GM18505 (cell line): ENCODE measurements around the gene SCLY.

Source experiments
- ATAC-seq: cut with Tn5 transposase; IDR thresholded peaks from one replicate; pipeline ENCODE4 v1.9.1; 2021; ENCODE audit not compliant: unreplicated experiment
- POLR2A ChIP-seq: IDR thresholded peaks from 4 replicates; pipeline ENCODE4 v1.6.1; 2011; ENCODE audit warnings: borderline replicate concordance; ENCODE audit not compliant: insufficient read depth, insufficient read length; ENCODE audit errors: extremely low read depth

The SCLY gene

DNA sequence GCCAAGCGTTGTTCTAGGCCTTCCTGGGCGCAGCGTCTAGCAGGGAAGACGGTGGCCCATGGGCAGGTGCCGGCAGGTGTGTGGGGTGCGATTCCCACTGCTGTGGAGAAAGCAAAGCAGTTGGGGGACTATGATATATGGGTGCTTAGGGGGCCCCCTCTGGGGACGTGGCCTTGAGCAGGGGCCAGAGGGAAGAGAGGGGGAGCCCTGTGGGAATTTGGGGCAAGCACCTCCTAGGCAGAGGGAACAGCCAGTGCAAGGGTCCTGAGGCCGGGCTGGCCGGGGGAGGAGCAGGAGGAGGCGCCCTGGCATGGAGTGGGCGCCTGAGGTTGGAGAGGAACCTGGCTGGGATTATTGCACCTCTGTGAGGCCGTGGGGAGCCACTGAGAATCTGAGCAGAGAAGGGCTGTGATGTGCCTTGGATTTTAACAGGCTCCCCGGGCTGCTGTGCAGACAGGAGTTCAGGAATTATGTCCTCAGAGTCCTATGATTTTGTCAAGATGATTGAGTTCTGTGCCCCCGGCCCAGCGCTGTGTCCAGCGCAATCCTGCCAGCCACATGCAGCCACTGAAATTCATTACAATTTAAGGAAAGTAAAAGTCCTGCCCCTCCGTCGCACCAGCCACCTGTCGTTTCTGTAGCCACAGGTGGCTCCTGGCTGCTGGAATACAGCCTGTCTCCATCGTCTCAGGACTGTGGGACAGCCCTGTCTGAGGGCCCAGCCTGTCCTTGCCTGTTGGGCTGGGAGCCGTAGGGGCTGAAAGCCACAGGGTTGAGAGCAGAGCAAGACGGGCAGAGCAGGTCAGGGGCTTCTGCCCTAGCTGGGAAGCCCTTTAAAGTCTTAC, 68.6 kb downstream of the SCLY start:
- no peak for TF ChIP-seq POLR2A
- ATAC-seq, result no peak

DNA sequence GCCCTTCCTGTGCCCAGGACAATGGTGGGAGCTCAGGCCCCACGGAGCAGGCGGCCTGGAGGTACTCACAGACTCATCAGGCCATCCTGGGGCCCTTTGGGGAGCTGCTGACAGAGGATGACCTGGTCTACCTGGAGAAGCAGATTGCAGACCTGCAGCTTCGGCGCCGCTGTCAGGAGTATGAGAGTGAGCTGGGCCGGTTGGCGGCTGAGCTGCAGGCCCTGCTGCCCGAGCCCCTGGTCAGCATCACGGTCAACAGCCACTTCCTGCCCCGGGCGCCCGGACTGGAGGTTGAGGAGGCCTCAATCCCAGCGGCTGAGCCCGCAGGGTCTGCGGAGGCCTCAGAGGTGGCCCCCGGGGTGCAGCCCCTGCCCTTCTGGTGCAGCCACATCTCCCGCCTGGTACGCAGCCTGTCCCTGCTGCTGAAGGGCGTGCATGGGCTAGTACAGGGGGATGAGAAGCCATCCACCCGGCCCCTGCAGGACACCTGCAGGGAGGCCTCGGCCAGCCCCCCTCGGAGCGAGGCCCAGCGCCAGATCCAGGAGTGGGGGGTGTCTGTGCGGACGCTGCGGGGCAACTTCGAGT, 69.4 kb downstream of the SCLY start:
- TF ChIP-seq POLR2A, result no peak
- ATAC-seq, result no peak

GRCh38 chr2:238130696-238131628, 70.2 kb downstream of the SCLY start:
- ATAC-seq, result no peak
- no peak for TF ChIP-seq POLR2A

GRCh38 chr2:238131761-238132462, 71.1 kb downstream of the SCLY start:
- TF ChIP-seq POLR2A, result no peak
- ATAC-seq, result no peak

- TF ChIP-seq POLR2A, result no peak
- ATAC-seq, result no peak
These were observed 72.0 kb downstream of the SCLY start for GRCh38 chr2:238132463-238133450.

DNA sequence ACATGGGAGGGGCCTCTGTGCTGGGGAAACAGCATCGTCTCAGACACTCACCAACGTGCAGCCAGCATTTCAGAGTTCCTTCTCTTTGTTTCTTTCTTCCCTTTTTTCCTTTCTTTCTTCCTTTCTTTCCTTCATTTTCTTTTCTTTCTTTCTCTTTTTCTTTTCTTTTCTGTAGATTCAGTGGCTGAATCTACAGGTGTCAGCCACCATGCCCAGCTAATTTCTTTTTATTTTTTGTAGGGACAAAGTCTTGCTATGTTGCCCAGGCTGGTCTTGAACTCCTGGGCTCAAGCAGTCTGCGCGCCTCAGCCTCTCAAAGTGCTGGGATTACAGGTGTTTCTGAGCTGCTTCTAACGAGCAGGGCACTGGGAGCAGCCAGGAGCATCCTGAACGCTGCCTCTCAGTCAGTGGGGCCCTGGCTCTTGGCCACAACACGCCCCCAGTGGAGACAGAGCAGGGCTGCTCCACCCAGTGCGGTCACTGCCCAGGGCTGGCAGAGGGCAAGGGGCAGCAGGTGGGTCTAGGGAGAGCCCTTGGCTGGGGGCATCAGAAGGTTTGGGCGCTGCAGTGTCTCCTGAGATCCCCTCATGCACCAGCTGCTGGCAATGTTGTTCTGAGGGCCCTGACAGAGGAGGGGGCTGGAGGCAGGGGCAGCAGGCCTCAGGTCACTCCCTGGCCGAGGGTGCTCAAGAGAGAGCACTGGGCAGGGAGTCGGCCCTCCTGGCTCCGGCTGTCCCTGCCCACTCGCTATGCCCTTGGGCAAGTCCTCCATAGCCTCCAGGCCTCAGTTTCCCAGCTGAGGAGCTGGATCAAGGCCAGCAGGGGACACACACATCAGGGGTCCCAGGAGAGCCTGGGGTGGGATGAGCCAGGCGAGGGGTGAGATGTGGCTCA, 72.9 kb downstream of the SCLY start:
- no peak for ATAC-seq
- TF ChIP-seq POLR2A, result no peak

- ATAC-seq, result no peak
- no peak for TF ChIP-seq POLR2A
These were observed 73.6 kb downstream of the SCLY start for GRCh38 chr2:238134393-238134785.

DNA sequence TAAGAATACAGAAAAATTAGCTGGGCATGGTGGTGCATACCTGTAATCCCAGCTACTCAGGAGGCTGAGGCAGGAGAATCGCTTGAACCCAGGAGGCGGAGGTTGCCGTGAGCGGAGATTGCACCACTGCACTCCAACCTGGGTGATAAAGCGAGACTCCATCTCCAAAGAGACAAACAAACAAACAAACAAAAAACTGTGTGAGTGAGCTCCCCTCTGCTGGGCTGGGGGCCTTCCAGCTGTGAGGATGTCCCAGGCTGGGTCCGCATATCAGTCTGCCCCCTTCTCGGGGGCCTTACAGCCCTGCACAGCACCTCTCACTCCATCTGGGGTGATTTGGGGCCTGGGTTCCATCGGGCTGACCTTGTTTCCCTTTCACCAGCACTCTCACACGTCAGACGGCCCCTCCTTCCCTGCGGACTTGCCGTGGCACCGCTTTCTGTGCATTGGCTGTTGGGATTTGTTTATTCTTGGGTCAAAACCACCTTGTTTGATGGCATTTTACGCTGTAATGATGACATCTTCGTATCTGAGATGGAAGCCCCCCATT, 74.9 kb downstream of the SCLY start:
- TF ChIP-seq POLR2A, result no peak
- ATAC-seq, result no peak

GRCh38 chr2:238136820-238137537, 76.2 kb downstream of the SCLY start:
- no peak for TF ChIP-seq POLR2A
- no peak for ATAC-seq

DNA sequence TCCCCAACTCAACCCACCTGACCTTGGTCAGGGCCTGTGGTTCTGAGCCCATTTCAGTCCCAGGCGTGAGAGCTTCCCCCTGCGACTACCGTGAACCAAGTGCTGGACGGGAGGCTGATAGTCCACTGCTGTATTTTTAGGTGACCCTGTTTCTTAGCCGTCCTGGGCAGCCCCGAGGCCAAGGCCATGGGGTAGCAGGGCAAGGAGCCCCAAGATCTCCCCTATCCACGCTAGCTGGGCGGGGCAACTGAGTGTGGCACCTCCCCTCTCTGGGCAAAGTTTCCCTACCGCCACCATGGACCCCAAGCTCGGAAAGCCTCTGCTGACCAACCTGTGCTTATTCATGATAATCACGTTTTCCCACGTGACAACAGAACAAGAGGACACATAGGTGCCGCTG, 77.1 kb downstream of the SCLY start:
- no peak for ATAC-seq

More for the DNA sequence above, 77.1 kb downstream of the SCLY start:
- no peak for TF ChIP-seq POLR2A
